Bronchial epithelial cell (primary cell): ENCODE results near the gene TPBGL. TPM values are rescaled to one million over a fixed set of nuclear protein-coding genes. Genes with fewer than 3 reads are reported as not detected.

Experiments used
- DNase-seq: peaks from one replicate; pipeline ENCODE4 v3.0.0-alpha.2; 2010; ENCODE audit warnings: low read depth
- FAIRE-seq: peaks from 2 replicates; lab custom pipeline; 2011; peaks lifted over from hg19 to GRCh38; lab: Jason Lieb, UNC
- H3K27me3 ChIP-seq: 2 replicates; pipeline ENCODE4 v1.5.1; 2011; ENCODE audit warnings: low read length; ENCODE audit not compliant: control insufficient read depth, insufficient read depth
- H3K36me3 ChIP-seq: 2 replicates; pipeline ENCODE4 v1.5.1; 2011; ENCODE audit warnings: low read length; ENCODE audit not compliant: control insufficient read depth, insufficient read depth
- H3K4me3 ChIP-seq: 2 replicates; pipeline ENCODE4 v1.5.1; 2011; ENCODE audit warnings: mild to moderate bottlenecking, low read depth, low read length, control low read depth
- total RNA-seq: library from RNA; depleted of rRNA; stranded (reverse); fragments of >200 nt; gene quantifications from 2 replicates; pipeline ENCODE4 v1.2.1, GENCODE V29; 2014
- TF ChIP-seq, protein P1 (sequence below): IDR thresholded peaks from 2 replicates; pipeline ENCODE4 v1.5.1; 2011; ENCODE audit warnings: mild to moderate bottlenecking, moderate library complexity, low read length, control low read depth, inconsistent platforms; ENCODE audit not compliant: insufficient read depth, severe bottlenecking

Gene TPBGL
- total RNA-seq, 1 donor from 2014 or later: not detected

DNA sequence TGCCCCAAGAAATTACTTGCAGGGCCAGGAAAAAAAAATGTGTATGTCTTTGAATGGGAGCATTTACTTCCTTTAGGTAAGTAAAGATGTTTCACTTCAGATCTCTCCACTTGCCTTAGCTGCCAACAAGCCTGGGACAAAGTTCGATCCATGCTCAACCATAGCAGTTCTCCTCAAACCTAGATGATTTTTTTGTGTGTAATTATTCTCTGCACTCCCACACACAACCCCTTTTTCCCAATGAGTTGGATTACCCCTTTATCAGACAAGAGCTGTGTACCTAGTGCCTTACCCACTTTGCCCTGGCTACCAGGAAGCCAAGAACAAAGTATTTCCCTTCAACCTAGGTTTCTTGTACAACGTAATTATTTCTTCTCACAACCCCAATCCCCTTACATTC lies 35.6 kb downstream of the TPBGL start:
- Histone ChIP-seq H3K27me3 (peaks cover 11% of the 10 kb centered on the region), H3K4me3 (no peak overlapping the region), H3K36me3 (no peaks in the 10 kb centered on the region)
- FAIRE-seq: peak; percentile 13
- TF ChIP-seq, protein P1, sequence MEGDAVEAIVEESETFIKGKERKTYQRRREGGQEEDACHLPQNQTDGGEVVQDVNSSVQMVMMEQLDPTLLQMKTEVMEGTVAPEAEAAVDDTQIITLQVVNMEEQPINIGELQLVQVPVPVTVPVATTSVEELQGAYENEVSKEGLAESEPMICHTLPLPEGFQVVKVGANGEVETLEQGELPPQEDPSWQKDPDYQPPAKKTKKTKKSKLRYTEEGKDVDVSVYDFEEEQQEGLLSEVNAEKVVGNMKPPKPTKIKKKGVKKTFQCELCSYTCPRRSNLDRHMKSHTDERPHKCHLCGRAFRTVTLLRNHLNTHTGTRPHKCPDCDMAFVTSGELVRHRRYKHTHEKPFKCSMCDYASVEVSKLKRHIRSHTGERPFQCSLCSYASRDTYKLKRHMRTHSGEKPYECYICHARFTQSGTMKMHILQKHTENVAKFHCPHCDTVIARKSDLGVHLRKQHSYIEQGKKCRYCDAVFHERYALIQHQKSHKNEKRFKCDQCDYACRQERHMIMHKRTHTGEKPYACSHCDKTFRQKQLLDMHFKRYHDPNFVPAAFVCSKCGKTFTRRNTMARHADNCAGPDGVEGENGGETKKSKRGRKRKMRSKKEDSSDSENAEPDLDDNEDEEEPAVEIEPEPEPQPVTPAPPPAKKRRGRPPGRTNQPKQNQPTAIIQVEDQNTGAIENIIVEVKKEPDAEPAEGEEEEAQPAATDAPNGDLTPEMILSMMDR: no peak
- no peak for DNase-seq

GRCh38 chr11:75276686-75277085 lies 36.1 kb downstream of the TPBGL start:
- no peak overlapping the region for H3K4me3 ChIP-seq
- no peak for DNase-seq
- FAIRE-seq: no peak
- H3K36me3 ChIP-seq: no peaks in the 10 kb centered on the region
- TF ChIP-seq, protein P1: no peak
- H3K27me3 ChIP-seq: peaks cover 8% of the 10 kb centered on the region

GRCh38 chr11:75277211-75277805 lies 36.7 kb downstream of the TPBGL start:
- Histone ChIP-seq H3K27me3 (peaks cover 6% of the 10 kb centered on the region), H3K36me3 (no peaks in the 10 kb centered on the region), H3K4me3 (no peak overlapping the region)
- TF ChIP-seq, protein P1: no peak
- no peak for DNase-seq
- no peak for FAIRE-seq

DNA sequence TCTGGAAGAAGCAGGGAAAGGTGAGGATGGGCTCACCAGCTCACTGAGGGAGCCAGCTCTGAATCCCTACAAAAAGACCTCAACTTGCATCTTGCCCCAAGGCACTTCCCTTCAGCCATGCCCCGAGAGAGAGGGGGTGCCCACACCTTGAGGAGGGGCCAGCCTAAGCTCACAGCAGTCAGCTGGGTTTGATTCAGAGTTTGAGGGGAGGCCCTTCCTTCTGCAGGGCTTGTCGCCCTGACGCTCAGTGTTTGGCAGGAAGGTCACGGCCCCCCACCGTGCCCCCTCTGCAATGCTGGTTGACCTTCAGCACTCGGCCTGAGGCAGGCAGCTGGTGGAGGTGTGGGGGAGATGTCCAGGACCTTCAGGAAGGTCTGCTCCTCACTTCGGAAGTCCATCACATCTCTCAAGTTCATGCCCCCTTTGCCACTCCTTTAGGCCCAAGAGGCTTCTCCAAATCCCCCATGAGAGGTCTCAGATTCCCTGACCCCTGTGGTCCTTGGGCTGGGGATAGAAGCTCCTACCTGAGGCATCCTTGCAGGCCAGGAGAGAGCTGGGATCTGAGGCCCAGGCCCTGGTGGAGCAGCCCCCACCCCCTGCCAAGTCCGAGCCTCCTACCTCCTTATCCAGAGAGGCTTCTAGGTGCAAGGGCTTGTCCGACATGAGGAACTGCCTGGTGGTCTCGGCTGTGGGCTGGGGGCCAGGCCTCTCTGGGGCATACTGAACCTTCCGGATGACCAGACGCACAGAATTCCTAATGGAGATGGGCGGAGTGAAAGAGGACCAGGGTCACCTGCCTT lies 37.6 kb downstream of the TPBGL start:
- Histone ChIP-seq H3K36me3 (no peaks in the 10 kb centered on the region), H3K27me3 (peaks cover 6% of the 10 kb centered on the region), H3K4me3 (no peak overlapping the region)
- DNase-seq (no peak), FAIRE-seq (peak; percentile 43)
- TF ChIP-seq, protein P1: no peak

DNA sequence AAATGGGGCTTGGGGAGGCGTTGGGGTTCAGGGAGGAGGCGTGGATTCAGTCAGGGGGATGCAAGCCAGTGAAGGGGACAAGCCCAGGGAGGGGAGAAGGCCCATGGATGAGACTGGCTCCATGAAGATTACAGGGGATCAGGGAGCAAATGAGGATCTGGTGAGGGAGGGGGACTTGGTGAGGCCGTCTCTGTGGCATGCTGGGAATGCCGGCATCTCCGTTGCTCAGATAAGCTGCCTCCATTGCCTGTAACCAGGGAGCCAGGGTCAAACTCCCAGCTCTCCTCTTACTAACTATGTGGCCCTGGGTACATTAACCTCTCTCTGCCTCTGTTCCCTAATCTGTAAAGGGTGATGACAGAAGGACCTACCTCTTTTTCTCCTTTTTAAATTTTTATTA lies 38.7 kb downstream of the TPBGL start:
- H3K27me3 ChIP-seq: peaks cover 6% of the 10 kb centered on the region
- H3K36me3 ChIP-seq: no peaks in the 10 kb centered on the region
- FAIRE-seq (no peak), DNase-seq (no peak)
- no peak overlapping the region for H3K4me3 ChIP-seq
- TF ChIP-seq, protein P1: no peak
